ENCODE results near the gene SGSM1. TPM values are rescaled to one million over a fixed set of nuclear protein-coding genes. Genes with fewer than 3 reads are reported as not detected.
A peak's percentile ranks its signal among the peaks of the same experiment; 100 is the strongest.

SGSM1 gene
- total RNA-seq, 2 donors from 2014 or later, result 0.52 to 1.3 TPM

GRCh38 chr22:24930678-24931077, 124.7 kb downstream of the SGSM1 start:
- no peaks in the 10 kb centered on the region for H3K4me1 Mint-ChIP-seq
- no peak overlapping the region for H3K27ac Mint-ChIP-seq

GRCh38 chr22:24935771-24936483, 129.9 kb downstream of the SGSM1 start:
- no peaks in the 10 kb centered on the region for H3K27me3 Mint-ChIP-seq
- H3K27ac Mint-ChIP-seq, result no peak overlapping the region
- no peaks in the 10 kb centered on the region for H3K9me3 Mint-ChIP-seq
- no peak overlapping the region for H3K4me3 Mint-ChIP-seq
- no peaks in the 10 kb centered on the region for H3K4me1 Mint-ChIP-seq
- H3K36me3 Mint-ChIP-seq (ENCODE audit: low read depth), result no peaks in the 10 kb centered on the region
- no peak for ATAC-seq (replicated peaks)

More at GRCh38 chr22:24930678-24931077, 124.7 kb downstream of the SGSM1 start:
- no peak overlapping the region for H3K4me3 Mint-ChIP-seq
- H3K36me3 Mint-ChIP-seq (ENCODE audit: low read depth), result no peaks in the 10 kb centered on the region
- no peaks in the 10 kb centered on the region for H3K9me3 Mint-ChIP-seq
- ATAC-seq (replicated peaks), result no peak
- peaks cover 4% of the 10 kb centered on the region for H3K27me3 Mint-ChIP-seq

- Mint-ChIP-seq H3K27ac (no peak overlapping the region), H3K36me3 (ENCODE audit: low read depth) (no peaks in the 10 kb centered on the region), H3K27me3 (no peaks in the 10 kb centered on the region), H3K4me3 (no peak overlapping the region), H3K9me3 (no peaks in the 10 kb centered on the region), H3K4me1 (no peaks in the 10 kb centered on the region)
- ATAC-seq (replicated peaks), result no peak
Observed at GRCh38 chr22:24937114-24937513, 131.1 kb downstream of the SGSM1 start.

- Mint-ChIP-seq H3K27me3 (peaks cover 5% of the 10 kb centered on the region), H3K4me1 (no peaks in the 10 kb centered on the region), H3K27ac (no peak overlapping the region), H3K9me3 (no peaks in the 10 kb centered on the region), H3K4me3 (no peak overlapping the region), H3K36me3 (ENCODE audit: low read depth) (no peaks in the 10 kb centered on the region)
- no peak for ATAC-seq (replicated peaks)
Observed at GRCh38 chr22:24938741-24939341, 132.8 kb downstream of the SGSM1 start.

- Mint-ChIP-seq H3K4me3 (no peak overlapping the region), H3K4me1 (no peaks in the 10 kb centered on the region), H3K27me3 (peaks cover 23% of the 10 kb centered on the region), H3K27ac (no peak overlapping the region), H3K36me3 (ENCODE audit: low read depth) (no peaks in the 10 kb centered on the region), H3K9me3 (no peaks in the 10 kb centered on the region)
- no peak for ATAC-seq (replicated peaks)
Observed at GRCh38 chr22:24942301-24942700, 136.3 kb downstream of the SGSM1 start.

- Mint-ChIP-seq H3K36me3 (ENCODE audit: low read depth) (no peaks in the 10 kb centered on the region), H3K27ac (no peak overlapping the region), H3K27me3 (peaks cover 38% of the 10 kb centered on the region), H3K4me3 (no peak overlapping the region), H3K9me3 (no peaks in the 10 kb centered on the region), H3K4me1 (no peaks in the 10 kb centered on the region)
- ATAC-seq (replicated peaks), result no peak
Observed at GRCh38 chr22:24944217-24944937, 138.4 kb downstream of the SGSM1 start.

- no peak for ATAC-seq (replicated peaks)
- Mint-ChIP-seq H3K27me3 (peaks cover 48% of the 10 kb centered on the region), H3K36me3 (ENCODE audit: low read depth) (no peaks in the 10 kb centered on the region), H3K4me3 (no peak overlapping the region), H3K9me3 (no peaks in the 10 kb centered on the region), H3K4me1 (no peaks in the 10 kb centered on the region), H3K27ac (no peak overlapping the region)
Observed at GRCh38 chr22:24945430-24945829, 139.4 kb downstream of the SGSM1 start.

GRCh38 chr22:24947383-24947782, 141.4 kb downstream of the SGSM1 start:
- H3K27me3 Mint-ChIP-seq, result peaks cover 52% of the 10 kb centered on the region
- H3K27ac Mint-ChIP-seq, result no peak overlapping the region
- ATAC-seq (replicated peaks), result no peak

GRCh38 chr22:24947881-24948280, 141.9 kb downstream of the SGSM1 start:
- H3K4me3 Mint-ChIP-seq, result no peak overlapping the region
- H3K27ac Mint-ChIP-seq, result no peak overlapping the region
- no peaks in the 10 kb centered on the region for H3K9me3 Mint-ChIP-seq
- peaks cover 48% of the 10 kb centered on the region for H3K27me3 Mint-ChIP-seq
- peaks cover 6% of the 10 kb centered on the region for H3K4me1 Mint-ChIP-seq
- no peaks in the 10 kb centered on the region for H3K36me3 Mint-ChIP-seq (ENCODE audit: low read depth)
- no peak for ATAC-seq (replicated peaks)

More at GRCh38 chr22:24947383-24947782, 141.4 kb downstream of the SGSM1 start:
- no peaks in the 10 kb centered on the region for H3K36me3 Mint-ChIP-seq (ENCODE audit: low read depth)
- peaks cover 6% of the 10 kb centered on the region for H3K4me1 Mint-ChIP-seq
- no peak overlapping the region for H3K4me3 Mint-ChIP-seq
- no peaks in the 10 kb centered on the region for H3K9me3 Mint-ChIP-seq

GRCh38 chr22:24948356-24949202, 142.6 kb downstream of the SGSM1 start:
- H3K9me3 Mint-ChIP-seq, result no peaks in the 10 kb centered on the region
- H3K36me3 Mint-ChIP-seq (ENCODE audit: low read depth), result no peaks in the 10 kb centered on the region
- no peak overlapping the region for H3K27ac Mint-ChIP-seq
- peaks cover 6% of the 10 kb centered on the region for H3K4me1 Mint-ChIP-seq
- no peak overlapping the region for H3K4me3 Mint-ChIP-seq
- no peak for ATAC-seq (replicated peaks)
- peaks cover 52% of the 10 kb centered on the region for H3K27me3 Mint-ChIP-seq

- H3K36me3 Mint-ChIP-seq (ENCODE audit: low read depth), result no peaks in the 10 kb centered on the region
- H3K27me3 Mint-ChIP-seq, result peaks cover 54% of the 10 kb centered on the region
- H3K4me1 Mint-ChIP-seq, result peaks cover 6% of the 10 kb centered on the region
- H3K4me3 Mint-ChIP-seq, result no peak overlapping the region
- H3K27ac Mint-ChIP-seq, result no peak overlapping the region
- no peaks in the 10 kb centered on the region for H3K9me3 Mint-ChIP-seq
- no peak for ATAC-seq (replicated peaks)
Observed at GRCh38 chr22:24950272-24950902, 144.4 kb downstream of the SGSM1 start.

GRCh38 chr22:24951942-24952836, 146.2 kb downstream of the SGSM1 start, which contains the start of gene KIAA1671:
Gene KIAA1671 (plus strand): TSS chr22:24952716. CDS start chr22:25028000, 75,284 bp downstream.
- ATAC-seq (replicated peaks), result peak; percentile 96
- H3K36me3 Mint-ChIP-seq (ENCODE audit: low read depth), result no peaks in the 10 kb centered on the region
- peak within 1 kb of the TSS; percentile 1 for H3K27ac Mint-ChIP-seq
- H3K9me3 Mint-ChIP-seq, result no peaks in the 10 kb centered on the region
- H3K4me3 Mint-ChIP-seq, result peak within 1 kb of the TSS; percentile 74
- H3K27me3 Mint-ChIP-seq, result peaks cover 50% of the 10 kb centered on the region
- peaks cover 6% of the 10 kb centered on the region for H3K4me1 Mint-ChIP-seq

- H3K27me3 Mint-ChIP-seq, result peaks cover 44% of the 10 kb centered on the region
- peaks cover 6% of the 10 kb centered on the region for H3K4me1 Mint-ChIP-seq
- no peak for ATAC-seq (replicated peaks)
- H3K36me3 Mint-ChIP-seq (ENCODE audit: low read depth), result no peaks in the 10 kb centered on the region
- H3K4me3 Mint-ChIP-seq, result peak overlapping the region; percentile 56
- no peaks in the 10 kb centered on the region for H3K9me3 Mint-ChIP-seq
- no peak overlapping the region for H3K27ac Mint-ChIP-seq
Observed at GRCh38 chr22:24952837-24953383, 146.9 kb downstream of the SGSM1 start.
